ENCODE data around the gene GUK1. TPM values are rescaled to one million over a fixed set of nuclear protein-coding genes. Genes with fewer than 3 reads are reported as not detected.

GUK1 gene
- total and polyA plus RNA-seq, 2 experiments from 2014 or later, result 87.5 to 121 TPM

- Histone ChIP-seq H3K27ac (ENCODE audit: low read depth) (no peak overlapping the region), H3K79me2 (replicated peaks; ENCODE audit: insufficient read depth) (no peaks in the 10 kb centered on the region), H3K4me1 (ENCODE audit: insufficient read depth) (peaks cover 8% of the 10 kb centered on the region; the same call in 1 of the 2 replicates), H2AFZ (no peak overlapping the region), H3K4me3 (no peak overlapping the region), H3K9me2 (ENCODE audit: insufficient read depth) (no peaks in the 10 kb centered on the region), H3K4me2 (no peak overlapping the region), H3K27me3 (ENCODE audit: insufficient read depth) (peaks cover 28% of the 10 kb centered on the region), H3K36me3 (ENCODE audit: insufficient read depth) (no peaks in the 10 kb centered on the region), H3F3A (replicated peaks; ENCODE audit: low read depth) (no peaks in the 10 kb centered on the region), H4K20me1 (replicated peaks; ENCODE audit: insufficient read depth) (no peaks in the 10 kb centered on the region; the same call in 1 of the 2 replicates)
- H3K27me3 Mint-ChIP-seq (ENCODE audit: insufficient read depth, low read depth, poor library complexity), result peaks cover 24% of the 10 kb centered on the region
- ATAC-seq (no peak), DNase-seq (ENCODE audit: low spot score) (no peak)
- H3K27ac Mint-ChIP-seq, result no peak overlapping the region
- H3K36me3 Mint-ChIP-seq (ENCODE audit: low read depth), result no peaks in the 10 kb centered on the region
- H3K4me3 Mint-ChIP-seq, result no peak overlapping the region
- TF ChIP-seq JUNB (IDR thresholded peaks at IDR 0.05; ENCODE audit: unreplicated experiment) (no peak), NANOG (IDR thresholded peaks at IDR 0.05; ENCODE audit: borderline replicate concordance) (no peak), ZNF331 (CRISPR knock-in tag; IDR thresholded peaks at IDR 0.05; ENCODE audit: low read depth) (no peak), CTCF (conservative IDR thresholded peaks at IDR 0.05; ENCODE audit: low read depth in 2 of 2) (no peak), ETS1 (IDR thresholded peaks at IDR 0.05) (no peak), EZH2phosphoT487 (IDR thresholded peaks at IDR 0.05; ENCODE audit: unreplicated experiment) (no peak), EZH2 (IDR thresholded peaks at IDR 0.05; ENCODE audit: low read depth, unreplicated experiment) (no peak), CREB1 (CRISPR knock-in tag; IDR thresholded peaks at IDR 0.05; ENCODE audit: low read depth) (no peak), ZNF114 (CRISPR knock-in tag; IDR thresholded peaks at IDR 0.05) (no peak), REST (IDR thresholded peaks at IDR 0.05; ENCODE audit: unreplicated experiment) (no peak), POLR2AphosphoS5 (IDR thresholded peaks at IDR 0.05; ENCODE audit: low read depth) (no peak), STAT1 (IDR thresholded peaks at IDR 0.05; ENCODE audit: unreplicated experiment) (no peak)
- TF ChIP-seq, protein P1, sequence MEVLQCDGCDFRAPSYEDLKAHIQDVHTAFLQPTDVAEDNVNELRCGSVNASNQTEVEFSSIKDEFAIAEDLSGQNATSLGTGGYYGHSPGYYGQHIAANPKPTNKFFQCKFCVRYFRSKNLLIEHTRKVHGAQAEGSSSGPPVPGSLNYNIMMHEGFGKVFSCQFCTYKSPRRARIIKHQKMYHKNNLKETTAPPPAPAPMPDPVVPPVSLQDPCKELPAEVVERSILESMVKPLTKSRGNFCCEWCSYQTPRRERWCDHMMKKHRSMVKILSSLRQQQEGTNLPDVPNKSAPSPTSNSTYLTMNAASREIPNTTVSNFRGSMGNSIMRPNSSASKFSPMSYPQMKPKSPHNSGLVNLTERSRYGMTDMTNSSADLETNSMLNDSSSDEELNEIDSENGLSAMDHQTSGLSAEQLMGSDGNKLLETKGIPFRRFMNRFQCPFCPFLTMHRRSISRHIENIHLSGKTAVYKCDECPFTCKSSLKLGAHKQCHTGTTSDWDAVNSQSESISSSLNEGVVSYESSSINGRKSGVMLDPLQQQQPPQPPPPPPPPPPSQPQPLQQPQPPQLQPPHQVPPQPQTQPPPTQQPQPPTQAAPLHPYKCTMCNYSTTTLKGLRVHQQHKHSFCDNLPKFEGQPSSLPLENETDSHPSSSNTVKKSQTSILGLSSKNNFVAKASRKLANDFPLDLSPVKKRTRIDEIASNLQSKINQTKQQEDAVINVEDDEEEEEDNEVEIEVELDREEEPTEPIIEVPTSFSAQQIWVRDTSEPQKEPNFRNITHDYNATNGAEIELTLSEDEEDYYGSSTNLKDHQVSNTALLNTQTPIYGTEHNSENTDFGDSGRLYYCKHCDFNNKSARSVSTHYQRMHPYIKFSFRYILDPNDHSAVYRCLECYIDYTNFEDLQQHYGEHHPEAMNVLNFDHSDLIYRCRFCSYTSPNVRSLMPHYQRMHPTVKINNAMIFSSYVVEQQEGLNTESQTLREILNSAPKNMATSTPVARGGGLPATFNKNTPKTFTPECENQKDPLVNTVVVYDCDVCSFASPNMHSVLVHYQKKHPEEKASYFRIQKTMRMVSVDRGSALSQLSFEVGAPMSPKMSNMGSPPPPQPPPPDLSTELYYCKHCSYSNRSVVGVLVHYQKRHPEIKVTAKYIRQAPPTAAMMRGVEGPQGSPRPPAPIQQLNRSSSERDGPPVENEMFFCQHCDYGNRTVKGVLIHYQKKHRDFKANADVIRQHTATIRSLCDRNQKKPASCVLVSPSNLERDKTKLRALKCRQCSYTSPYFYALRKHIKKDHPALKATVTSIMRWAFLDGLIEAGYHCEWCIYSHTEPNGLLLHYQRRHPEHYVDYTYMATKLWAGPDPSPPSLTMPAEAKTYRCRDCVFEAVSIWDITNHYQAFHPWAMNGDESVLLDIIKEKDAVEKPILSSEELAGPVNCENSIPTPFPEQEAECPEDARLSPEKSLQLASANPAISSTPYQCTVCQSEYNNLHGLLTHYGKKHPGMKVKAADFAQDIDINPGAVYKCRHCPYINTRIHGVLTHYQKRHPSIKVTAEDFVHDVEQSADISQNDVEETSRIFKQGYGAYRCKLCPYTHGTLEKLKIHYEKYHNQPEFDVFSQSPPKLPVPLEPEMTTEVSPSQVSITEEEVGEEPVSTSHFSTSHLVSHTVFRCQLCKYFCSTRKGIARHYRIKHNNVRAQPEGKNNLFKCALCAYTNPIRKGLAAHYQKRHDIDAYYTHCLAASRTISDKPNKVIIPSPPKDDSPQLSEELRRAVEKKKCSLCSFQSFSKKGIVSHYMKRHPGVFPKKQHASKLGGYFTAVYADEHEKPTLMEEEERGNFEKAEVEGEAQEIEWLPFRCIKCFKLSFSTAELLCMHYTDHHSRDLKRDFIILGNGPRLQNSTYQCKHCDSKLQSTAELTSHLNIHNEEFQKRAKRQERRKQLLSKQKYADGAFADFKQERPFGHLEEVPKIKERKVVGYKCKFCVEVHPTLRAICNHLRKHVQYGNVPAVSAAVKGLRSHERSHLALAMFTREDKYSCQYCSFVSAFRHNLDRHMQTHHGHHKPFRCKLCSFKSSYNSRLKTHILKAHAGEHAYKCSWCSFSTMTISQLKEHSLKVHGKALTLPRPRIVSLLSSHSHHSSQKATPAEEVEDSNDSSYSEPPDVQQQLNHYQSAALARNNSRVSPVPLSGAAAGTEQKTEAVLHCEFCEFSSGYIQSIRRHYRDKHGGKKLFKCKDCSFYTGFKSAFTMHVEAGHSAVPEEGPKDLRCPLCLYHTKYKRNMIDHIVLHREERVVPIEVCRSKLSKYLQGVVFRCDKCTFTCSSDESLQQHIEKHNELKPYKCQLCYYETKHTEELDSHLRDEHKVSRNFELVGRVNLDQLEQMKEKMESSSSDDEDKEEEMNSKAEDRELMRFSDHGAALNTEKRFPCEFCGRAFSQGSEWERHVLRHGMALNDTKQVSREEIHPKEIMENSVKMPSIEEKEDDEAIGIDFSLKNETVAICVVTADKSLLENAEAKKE (CRISPR knock-in tag; IDR thresholded peaks at IDR 0.05), result no peak
- H3K9me3 Mint-ChIP-seq, result no peaks in the 10 kb centered on the region
- peaks cover 7% of the 10 kb centered on the region; the same call in 1 of the 3 replicates for H3K4me1 Mint-ChIP-seq
Observed at GRCh38 chr1:228160201-228160761, 20.2 kb downstream of the GUK1 start.

Measured in GM23338 (cell line).